Fibroblast of pulmonary artery (primary cell): ENCODE results near the gene SLC16A9.
A peak's percentile ranks its signal among the peaks of the same experiment; 100 is the strongest.

ENCODE experiments used
- DNase-seq: peaks from one replicate; pipeline ENCODE4 v3.0.0-alpha.2; 2010; ENCODE audit warnings: low read depth
- H3K4me3 ChIP-seq: replicated peaks from 2 replicates; pipeline ENCODE4 v1.5.1; 2011; ENCODE audit warnings: low read depth, mild to moderate bottlenecking, control low read depth, low read length, moderate library complexity
- TF ChIP-seq, protein P1 (sequence below): IDR thresholded peaks from 2 replicates; pipeline ENCODE4 v1.5.1; 2011; ENCODE audit warnings: mild to moderate bottlenecking, control low read depth, low read length, inconsistent platforms; ENCODE audit errors: missing control alignments

The SLC16A9 gene

DNA sequence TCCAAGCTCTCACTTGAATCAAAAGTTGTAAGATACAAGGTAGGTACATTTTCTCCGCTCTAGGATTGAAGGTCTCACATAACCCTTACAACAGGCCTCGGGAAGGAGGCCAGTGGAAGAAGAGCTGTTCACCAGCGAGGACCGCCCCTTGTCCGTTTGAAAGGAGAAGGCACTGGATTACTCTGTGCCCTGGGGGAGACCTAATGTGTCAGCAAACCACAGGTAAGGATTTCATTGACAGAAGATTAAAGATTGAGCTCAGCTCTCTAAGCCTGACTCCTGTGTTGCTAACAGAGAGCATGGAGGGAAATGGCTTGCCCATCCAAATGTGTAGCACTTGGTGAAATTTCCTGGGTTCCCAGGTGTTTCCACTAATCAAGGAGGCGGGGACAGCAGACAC is 81.2 kb downstream of the SLC16A9 start:
- no peak overlapping the region for H3K4me3 ChIP-seq
- DNase-seq: no peak
- TF ChIP-seq, protein P1, sequence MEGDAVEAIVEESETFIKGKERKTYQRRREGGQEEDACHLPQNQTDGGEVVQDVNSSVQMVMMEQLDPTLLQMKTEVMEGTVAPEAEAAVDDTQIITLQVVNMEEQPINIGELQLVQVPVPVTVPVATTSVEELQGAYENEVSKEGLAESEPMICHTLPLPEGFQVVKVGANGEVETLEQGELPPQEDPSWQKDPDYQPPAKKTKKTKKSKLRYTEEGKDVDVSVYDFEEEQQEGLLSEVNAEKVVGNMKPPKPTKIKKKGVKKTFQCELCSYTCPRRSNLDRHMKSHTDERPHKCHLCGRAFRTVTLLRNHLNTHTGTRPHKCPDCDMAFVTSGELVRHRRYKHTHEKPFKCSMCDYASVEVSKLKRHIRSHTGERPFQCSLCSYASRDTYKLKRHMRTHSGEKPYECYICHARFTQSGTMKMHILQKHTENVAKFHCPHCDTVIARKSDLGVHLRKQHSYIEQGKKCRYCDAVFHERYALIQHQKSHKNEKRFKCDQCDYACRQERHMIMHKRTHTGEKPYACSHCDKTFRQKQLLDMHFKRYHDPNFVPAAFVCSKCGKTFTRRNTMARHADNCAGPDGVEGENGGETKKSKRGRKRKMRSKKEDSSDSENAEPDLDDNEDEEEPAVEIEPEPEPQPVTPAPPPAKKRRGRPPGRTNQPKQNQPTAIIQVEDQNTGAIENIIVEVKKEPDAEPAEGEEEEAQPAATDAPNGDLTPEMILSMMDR: no peak

DNA sequence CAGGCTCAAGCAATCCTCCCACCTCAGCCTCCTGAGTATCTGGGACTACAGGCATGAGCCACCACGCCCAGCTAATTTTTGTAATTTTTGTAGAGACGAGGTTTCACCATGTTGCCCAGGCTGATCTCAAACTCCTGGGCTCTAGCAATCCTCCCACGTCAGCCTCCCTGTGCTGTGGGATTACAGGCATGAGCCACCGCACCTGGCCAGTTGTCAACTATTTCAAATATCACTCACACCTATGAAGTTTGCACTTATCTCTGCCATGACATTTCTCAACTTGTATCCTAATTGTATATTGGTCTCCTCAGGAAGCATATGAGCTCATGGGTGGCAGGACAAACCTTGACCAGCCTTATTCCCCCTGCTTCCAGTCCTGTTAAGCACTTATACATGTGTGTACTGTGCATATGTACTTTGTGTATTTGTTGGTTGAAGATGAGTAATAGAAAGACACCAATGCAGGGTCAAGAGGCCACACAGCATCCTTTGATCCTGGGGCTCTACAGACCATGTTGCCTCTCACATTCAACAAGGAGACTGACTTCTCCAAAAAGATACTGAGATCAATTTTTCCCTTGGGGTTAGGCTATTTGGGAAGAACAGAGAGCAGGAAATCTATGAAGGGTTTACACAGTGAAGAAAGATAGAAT is 82.2 kb downstream of the SLC16A9 start:
- no peak for DNase-seq
- no peak overlapping the region for H3K4me3 ChIP-seq
- TF ChIP-seq, protein P1: no peak

DNA sequence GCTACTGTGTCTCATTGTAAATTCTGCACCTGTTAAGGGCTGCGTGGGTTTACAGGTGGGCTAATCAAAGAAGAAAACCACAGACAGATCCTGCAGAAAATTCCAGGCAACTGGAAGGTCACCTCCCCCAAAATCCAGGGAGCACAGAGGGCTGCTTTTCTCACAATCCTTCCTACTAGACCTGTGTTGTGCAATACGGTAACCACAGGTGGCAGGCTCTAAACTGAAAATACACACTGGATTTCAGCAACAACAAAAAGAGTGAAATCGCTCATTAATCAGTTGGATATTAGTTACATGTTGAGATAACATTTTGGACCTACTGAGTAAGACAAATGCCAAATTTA is 83.2 kb downstream of the SLC16A9 start:
- DNase-seq: no peak
- TF ChIP-seq, protein P1: no peak
- no peak overlapping the region for H3K4me3 ChIP-seq

DNA sequence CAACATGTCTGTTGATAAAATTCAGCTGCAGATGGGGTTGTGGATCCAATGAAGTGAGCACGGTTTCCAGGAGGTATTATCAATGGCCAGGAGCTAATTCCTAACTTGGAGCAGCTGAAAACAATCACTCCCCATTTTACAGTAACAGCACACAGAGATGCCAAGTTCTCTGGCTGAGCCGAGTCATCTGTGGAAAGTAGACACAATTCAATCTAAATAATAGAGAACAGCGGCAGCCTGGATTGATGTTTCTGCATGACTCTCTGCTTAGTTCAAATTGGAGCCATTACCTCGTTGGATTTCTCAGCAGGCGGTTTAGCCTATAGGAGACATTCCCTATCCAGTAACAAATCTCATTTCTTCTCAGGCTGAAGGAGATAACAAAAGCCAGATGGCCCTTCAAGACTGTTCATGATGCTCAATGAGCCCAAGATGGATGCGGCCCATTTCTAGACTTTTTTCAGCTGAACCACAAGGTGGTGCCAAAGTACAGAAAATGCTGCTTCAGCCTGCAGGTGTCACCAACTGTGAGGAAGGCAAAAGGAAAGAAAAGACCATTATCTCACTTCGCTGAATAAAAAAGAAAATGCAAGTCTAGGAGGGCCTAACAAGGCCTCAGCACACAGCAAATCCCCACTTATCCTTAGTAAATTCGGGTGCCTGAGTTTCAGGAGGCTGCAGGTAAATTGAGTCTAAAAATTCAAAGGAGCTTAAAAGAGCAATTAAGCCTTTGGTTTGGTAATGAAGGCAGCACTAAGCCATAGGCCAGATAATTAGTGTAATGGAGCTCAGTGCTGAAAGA is 83.7 kb downstream of the SLC16A9 start:
- H3K4me3 ChIP-seq: no peak overlapping the region
- TF ChIP-seq, protein P1: peak; percentile 81
- peak; percentile 81 for DNase-seq

DNA sequence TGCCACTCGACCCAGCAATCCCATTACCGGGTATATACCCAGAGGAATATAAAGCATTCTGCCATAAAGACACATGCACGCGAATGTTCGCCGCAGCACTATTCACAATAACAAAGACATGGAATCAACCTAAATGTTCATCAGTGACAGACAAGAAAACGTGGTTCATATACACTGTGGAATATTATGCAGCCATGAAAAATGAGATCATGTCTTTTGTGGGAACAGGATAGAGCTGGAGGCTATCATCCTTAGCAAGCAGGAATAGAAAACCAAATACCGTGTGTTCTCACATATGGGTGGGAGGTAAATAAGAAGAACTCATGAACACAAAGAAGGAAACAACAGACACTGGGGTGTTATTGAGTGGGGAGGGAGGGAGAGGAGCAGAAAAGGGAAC is 84.7 kb downstream of the SLC16A9 start:
- DNase-seq: no peak
- TF ChIP-seq, protein P1: no peak
- H3K4me3 ChIP-seq: no peak overlapping the region

DNA sequence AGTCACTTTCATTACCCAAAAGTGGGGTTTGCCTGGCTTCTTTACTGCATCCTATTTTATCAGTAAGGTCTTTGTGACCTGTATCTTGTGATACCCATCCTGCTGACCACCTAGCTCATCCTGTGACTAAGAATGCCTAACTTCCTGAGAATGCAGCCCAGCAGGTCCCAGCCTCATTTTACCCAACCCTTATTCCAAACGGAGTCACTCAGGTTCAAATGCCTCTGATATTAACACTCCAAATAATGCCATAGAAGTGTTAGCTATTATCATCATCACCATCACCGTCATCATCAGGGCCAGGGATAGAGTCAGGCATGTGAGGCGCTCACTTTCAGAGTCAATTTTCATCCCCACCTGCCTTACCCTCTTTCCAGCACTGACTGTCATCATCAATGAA is 85.5 kb downstream of the SLC16A9 start:
- no peak for DNase-seq
- H3K4me3 ChIP-seq: no peak overlapping the region
- TF ChIP-seq, protein P1: no peak
